SJCRH30 (cell line): Measurements from ENCODE around the gene SLCO3A1. TPM values are rescaled to one million over a fixed set of nuclear protein-coding genes. Genes with fewer than 3 reads are reported as not detected.

Source experiments
- DNase-seq, 2 experiments: peaks; one replicate each; pipeline ENCODE4 v3.0.0-alpha.2; 2015 to 2020
- H3K27ac ChIP-seq: fragments of 250-450 bp; sonication (Bioruptor Pico); 2 replicates; pipeline ENCODE4 v1.5.1; 2020; ENCODE audit warnings: mild to moderate bottlenecking, moderate library complexity
- H3K27me3 ChIP-seq: fragments of 250-450 bp; sonication (Bioruptor Pico); 2 replicates; pipeline ENCODE4 v1.5.1; 2020; ENCODE audit warnings: mild to moderate bottlenecking, moderate library complexity
- H3K36me3 ChIP-seq: fragments of 250-450 bp; sonication (Bioruptor Pico); 2 replicates; pipeline ENCODE4 v1.5.1; 2020; ENCODE audit warnings: mild to moderate bottlenecking, moderate library complexity
- H3K4me1 ChIP-seq: fragments of 250-450 bp; sonication (Bioruptor Pico); 2 replicates; pipeline ENCODE4 v1.5.1; 2020; ENCODE audit warnings: mild to moderate bottlenecking, moderate library complexity
- H3K4me3 ChIP-seq: fragments of 250-450 bp; sonication (Bioruptor Pico); 2 replicates; pipeline ENCODE4 v1.5.1; 2020; ENCODE audit warnings: mild to moderate bottlenecking, moderate library complexity
- H3K9me3 ChIP-seq: fragments of 250-450 bp; sonication (Bioruptor Pico); replicated peaks from 2 replicates; pipeline ENCODE4 v1.5.1; 2020; ENCODE audit warnings: mild to moderate bottlenecking, moderate library complexity
- total RNA-seq: library from RNA; depleted of rRNA; stranded (reverse); fragments of >200 nt; shearing (Covaris generic); gene quantifications from 2 replicates; pipeline ENCODE4 v1.2.3, GENCODE V29; 2014

Gene SLCO3A1
- total RNA-seq, 1 experiment from 2014 or later = 4.3 TPM

DNA sequence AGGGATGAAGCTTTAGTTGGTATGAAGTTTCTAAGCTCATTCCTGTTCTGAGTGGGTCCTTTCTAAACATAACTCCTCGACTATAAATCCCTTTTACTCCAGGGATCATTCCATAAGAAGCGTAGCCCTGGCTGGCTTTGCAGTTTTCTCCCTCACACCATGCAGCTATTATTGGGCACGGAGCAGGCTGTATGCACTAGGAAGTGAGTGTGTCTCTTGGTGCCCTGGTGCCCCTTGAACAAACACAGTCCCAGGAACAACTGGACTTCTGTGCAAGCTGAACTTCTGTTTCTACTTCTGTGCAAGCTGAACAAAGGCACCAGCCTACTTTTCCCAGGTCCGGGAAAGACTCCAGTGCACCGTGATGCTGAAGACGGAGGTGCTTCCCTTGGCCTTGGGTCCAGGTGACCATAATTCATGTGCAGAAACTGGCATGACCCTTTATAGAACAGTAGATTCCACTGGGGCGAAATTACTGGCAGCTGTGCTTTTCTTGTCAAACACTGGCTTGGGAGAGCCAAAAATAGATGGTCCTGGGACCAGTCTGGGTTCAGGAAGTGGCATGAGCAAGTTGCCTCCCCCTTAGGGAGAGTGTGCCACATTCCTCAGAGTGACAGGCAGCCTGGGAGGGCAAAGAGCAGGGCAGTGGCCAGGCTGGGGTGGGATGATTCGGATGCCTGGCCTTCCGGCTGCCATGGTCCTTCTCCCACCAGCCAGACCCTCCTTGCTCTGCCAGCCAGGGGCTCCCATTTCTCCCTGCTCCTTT, 127.2 kb downstream of the SLCO3A1 start:
- no peaks in the 10 kb centered on the region; the same call in 1 of the 2 replicates for H3K27me3 ChIP-seq
- H3K36me3 ChIP-seq = no peaks in the 10 kb centered on the region
- no peaks in the 10 kb centered on the region for H3K4me1 ChIP-seq
- DNase-seq = no peak
- no peak overlapping the region for H3K4me3 ChIP-seq
- H3K27ac ChIP-seq = no peak overlapping the region
- no peaks in the 10 kb centered on the region for H3K9me3 ChIP-seq

DNA sequence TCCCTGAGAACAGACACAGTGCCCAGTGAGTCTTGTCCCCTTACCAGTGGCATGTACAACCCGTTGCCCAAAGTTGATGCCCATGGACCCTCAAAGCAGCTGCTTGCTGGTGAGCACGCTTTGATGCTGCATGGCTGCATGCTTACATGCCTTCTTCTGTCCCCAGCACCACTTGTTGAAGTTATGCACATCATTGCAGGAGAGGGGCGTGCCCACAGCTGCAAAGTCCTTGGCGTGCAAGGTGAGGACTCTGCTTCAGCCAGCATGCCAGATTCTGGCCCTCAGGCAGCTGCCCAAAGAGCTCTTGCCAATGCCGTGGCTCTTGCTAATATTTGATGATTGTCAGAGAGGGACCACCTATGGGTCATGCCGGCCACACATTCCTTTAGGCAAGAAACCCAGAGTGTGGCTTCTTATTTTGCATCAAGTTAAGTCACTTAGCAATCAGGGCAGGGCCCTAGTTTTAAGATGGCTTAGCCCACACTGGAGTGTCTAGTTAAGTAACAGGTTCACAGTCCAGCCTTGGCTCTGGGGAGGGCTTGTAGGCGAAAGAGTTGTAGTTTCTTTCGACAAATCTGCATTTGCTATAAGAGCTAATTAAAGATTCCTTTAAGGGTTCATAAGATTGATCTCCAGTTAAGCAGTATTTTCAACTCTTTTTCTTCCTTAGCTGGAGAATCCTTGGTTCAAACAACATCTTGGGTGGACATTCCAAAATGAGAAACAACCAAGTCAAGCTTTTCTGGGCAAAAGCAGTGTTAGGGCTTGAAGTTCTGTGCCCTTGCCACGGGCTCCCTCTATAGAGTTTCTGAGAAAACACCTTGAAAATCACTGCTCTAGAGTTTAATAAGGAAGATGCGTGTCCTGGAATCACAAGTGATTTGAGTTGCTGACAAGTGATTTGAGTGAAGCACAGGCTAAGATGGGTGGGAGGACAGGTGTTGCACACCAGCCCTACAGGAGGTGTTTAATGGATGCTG, 128.6 kb downstream of the SLCO3A1 start:
- DNase-seq = no peak
- H3K27me3 ChIP-seq = no peaks in the 10 kb centered on the region; the same call in 1 of the 2 replicates
- H3K4me1 ChIP-seq = no peaks in the 10 kb centered on the region
- H3K4me3 ChIP-seq = no peak overlapping the region
- H3K27ac ChIP-seq = no peak overlapping the region
- no peaks in the 10 kb centered on the region for H3K9me3 ChIP-seq
- H3K36me3 ChIP-seq = no peaks in the 10 kb centered on the region

DNA sequence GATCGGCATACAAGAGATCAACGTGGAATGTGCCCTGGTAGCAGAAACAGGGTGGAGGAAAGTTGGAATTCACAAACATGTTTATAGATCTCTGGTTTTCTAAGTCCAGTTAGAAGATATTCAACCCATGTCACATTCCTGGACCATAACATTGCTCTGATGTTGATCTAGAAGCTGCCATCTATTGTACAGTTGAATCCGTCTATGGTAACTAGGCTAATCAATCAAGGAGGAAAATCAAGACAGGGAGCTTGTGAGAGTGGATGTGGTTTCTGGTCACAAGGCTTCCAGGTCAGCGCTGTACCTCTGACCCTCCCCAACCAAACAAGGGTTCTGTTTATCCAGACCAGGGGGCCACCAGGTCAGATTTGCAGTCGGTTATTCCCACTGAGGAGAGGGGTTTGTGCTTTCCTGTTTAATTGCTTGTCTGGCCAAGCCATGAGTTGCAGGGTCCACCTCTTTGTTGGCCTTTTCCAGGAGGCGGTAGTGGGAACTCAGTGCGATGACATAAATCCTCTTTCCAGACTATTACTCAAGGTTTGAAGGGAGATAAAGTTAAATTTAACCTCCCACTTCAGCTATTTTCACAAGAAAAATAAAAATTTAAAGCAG, 130.3 kb downstream of the SLCO3A1 start:
- Histone ChIP-seq H3K4me1 (no peaks in the 10 kb centered on the region), H3K4me3 (no peak overlapping the region), H3K9me3 (no peaks in the 10 kb centered on the region), H3K27me3 (no peaks in the 10 kb centered on the region; the same call in 1 of the 2 replicates), H3K27ac (no peak overlapping the region), H3K36me3 (no peaks in the 10 kb centered on the region)
- DNase-seq = no peak

DNA sequence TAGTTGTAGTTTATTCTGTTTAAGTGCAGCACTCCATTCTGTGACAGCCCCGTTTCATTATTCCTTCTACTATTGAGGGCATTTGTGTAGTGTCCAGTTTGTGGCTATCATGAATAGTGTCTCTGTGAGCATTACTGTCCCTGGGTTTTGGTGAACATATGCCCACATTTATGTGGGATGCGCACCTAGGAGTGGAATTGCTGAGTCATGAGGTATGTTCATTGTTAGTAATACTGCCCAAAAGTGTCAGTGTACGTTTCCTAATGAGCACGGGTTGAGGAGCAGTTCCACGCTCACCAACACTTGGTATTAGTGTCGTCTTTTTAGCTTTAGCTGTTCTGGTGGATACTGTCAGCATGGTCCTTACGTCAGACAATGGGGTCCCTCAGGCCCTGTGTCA, 131.8 kb downstream of the SLCO3A1 start:
- Histone ChIP-seq H3K36me3 (no peaks in the 10 kb centered on the region), H3K27me3 (no peaks in the 10 kb centered on the region; the same call in 1 of the 2 replicates), H3K27ac (no peak overlapping the region), H3K4me3 (no peak overlapping the region), H3K4me1 (no peaks in the 10 kb centered on the region), H3K9me3 (no peaks in the 10 kb centered on the region)
- no peak for DNase-seq

DNA sequence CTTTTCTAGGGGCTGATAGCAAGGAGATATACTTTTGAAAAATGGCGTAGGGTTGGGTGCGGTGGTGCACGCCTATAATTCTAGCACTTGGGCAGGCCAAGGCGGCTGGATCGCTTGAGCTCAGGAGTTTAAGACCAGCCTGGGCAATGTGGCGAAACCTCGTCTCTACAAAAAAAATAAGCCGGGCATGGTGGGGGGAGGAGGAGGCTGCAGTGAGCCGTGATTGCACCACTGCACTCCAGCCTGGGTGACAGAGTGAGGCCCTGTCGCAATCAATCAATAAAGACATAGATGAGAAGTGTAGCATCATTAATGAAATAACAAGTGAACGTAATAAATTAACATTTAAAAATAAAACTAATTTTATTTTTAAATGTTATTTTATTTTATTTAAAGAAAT, 134.6 kb downstream of the SLCO3A1 start:
- H3K27ac ChIP-seq = no peak overlapping the region
- DNase-seq = no peak
- H3K27me3 ChIP-seq = no peaks in the 10 kb centered on the region; the same call in 1 of the 2 replicates
- H3K4me3 ChIP-seq = no peak overlapping the region
- no peaks in the 10 kb centered on the region for H3K4me1 ChIP-seq
- no peaks in the 10 kb centered on the region for H3K36me3 ChIP-seq
- H3K9me3 ChIP-seq = no peaks in the 10 kb centered on the region

DNA sequence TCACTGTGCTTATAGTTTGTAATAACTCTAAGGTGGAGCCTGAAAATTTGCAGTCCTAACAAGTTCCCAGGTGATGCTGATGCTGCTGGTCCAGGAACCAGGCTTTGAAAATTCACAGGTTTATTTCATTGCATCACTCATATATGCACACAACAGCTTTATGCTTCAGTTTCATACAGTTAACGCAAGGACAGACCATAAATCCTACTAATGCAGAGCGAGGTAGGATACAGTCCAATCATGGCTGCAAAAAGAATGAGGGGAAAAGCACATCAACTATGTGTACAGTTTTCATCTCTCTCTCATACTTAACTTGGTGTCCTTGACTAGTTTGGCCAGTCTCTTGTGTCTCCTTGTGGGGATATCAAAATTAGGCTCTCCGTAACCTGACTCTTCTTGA, 135.1 kb downstream of the SLCO3A1 start:
- no peak overlapping the region for H3K27ac ChIP-seq
- no peak overlapping the region for H3K4me3 ChIP-seq
- no peaks in the 10 kb centered on the region for H3K9me3 ChIP-seq
- no peak for DNase-seq
- H3K4me1 ChIP-seq = no peaks in the 10 kb centered on the region
- H3K27me3 ChIP-seq = no peaks in the 10 kb centered on the region
- H3K36me3 ChIP-seq = no peaks in the 10 kb centered on the region

DNA sequence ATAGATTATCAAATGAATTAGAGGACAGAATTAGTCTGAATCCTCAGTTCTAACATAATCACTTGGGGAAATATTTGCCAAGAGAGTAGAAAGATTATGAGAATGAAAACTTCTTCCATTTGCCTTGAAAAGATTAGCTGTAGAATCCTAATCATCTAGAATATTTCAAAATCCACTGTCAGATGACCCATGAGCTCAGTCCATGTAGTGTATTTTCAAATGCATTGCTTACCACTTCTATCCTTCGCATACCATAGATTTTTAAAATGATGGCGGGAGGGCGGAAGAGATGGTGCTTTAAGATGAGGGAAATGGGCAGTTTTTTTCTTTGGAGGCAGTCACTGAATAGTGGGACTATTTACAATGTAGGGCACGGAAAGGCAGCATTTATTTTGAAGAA, 136.3 kb downstream of the SLCO3A1 start:
- no peaks in the 10 kb centered on the region for H3K27me3 ChIP-seq
- H3K9me3 ChIP-seq = no peaks in the 10 kb centered on the region
- H3K27ac ChIP-seq = no peak overlapping the region
- H3K4me3 ChIP-seq = no peak overlapping the region
- no peaks in the 10 kb centered on the region for H3K4me1 ChIP-seq
- DNase-seq = no peak
- no peaks in the 10 kb centered on the region for H3K36me3 ChIP-seq

DNA sequence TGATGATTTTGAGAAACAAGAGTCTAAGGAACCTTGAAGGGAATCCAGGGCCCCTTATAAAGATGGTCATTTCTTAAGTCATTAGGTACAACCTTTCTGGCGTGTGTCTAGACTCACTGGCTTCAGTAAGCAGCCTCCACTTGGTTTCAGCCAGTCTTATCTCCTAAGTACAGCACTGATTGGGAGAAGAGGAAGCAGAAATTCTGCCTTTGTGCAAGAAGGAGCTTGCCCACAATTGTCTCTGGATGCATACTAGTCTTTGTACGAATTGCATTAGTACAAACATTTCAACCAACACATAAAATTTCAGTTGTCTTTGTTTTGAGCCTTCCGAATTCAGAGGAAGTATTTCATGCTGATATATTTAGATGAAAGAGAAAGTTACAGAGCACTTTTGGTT, 139.4 kb downstream of the SLCO3A1 start:
- no peak overlapping the region for H3K27ac ChIP-seq
- peaks cover 2% of the 10 kb centered on the region; the same call in 1 of the 2 replicates for H3K36me3 ChIP-seq
- DNase-seq = no peak
- no peaks in the 10 kb centered on the region for H3K27me3 ChIP-seq
- H3K4me3 ChIP-seq = no peak overlapping the region
- H3K9me3 ChIP-seq = no peaks in the 10 kb centered on the region
- H3K4me1 ChIP-seq = no peaks in the 10 kb centered on the region

DNA sequence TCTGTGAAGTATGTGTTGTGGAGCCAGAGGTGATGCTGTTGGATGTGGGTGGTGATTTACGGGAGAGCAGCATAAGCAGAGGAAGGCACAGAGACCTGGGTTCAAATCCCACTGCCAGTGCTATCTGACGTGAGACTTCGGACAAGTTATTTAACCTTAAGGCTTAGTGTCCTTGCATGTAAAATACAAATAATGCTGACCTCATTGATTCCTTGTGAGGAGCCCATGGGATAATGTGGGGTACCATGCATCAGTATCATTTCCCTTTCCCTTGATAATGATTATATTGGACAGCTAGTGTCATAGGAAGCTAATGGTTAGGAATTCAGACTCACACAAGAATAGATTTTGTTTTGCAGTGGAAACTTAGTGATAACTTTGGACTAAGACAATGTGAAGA, 141.6 kb downstream of the SLCO3A1 start:
- Histone ChIP-seq H3K36me3 (peaks cover 2% of the 10 kb centered on the region; the same call in 1 of the 2 replicates), H3K4me3 (no peak overlapping the region), H3K27ac (no peak overlapping the region), H3K27me3 (no peaks in the 10 kb centered on the region), H3K4me1 (no peaks in the 10 kb centered on the region), H3K9me3 (no peaks in the 10 kb centered on the region)
- DNase-seq = no peak

DNA sequence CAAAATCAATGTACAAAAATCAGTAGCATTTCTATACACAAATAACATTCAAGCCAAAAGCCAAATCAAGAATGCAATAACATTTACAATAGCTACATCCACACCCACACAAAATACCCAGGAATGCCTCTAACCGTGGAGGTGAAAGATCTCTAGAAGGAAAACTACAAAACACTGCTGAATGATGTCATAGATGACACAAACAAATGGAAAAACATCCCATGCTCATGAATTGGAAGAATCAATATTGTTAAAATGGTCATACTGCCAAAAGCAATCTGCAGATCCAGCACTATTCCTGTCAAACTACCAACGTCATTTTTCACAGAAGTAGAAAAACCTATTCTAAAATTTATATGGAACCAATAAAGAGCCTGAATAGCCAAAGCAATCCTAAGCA, 143.7 kb downstream of the SLCO3A1 start:
- Histone ChIP-seq H3K27ac (no peak overlapping the region), H3K36me3 (peaks cover 2% of the 10 kb centered on the region; the same call in 1 of the 2 replicates), H3K27me3 (no peaks in the 10 kb centered on the region), H3K4me1 (no peaks in the 10 kb centered on the region), H3K9me3 (no peaks in the 10 kb centered on the region), H3K4me3 (no peak overlapping the region)
- no peak for DNase-seq

DNA sequence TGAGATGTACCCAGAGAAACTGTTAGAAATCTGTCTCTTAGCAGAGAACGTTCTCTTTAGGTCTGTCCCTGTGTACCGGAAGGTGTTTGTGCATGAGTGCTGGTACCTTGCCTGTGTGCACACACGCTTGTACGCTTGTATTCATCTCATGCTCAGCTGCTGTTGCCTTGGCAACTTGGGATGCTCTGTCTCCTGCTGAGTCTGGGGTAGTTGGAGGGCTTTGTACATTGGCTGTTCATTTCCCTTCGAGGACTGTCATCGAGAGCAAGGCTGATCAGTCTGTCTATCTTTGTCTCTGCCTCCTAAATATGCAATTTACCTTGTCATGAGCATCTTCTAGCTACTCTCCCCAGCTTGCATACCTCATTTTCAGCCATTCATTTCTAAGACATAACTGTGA, 147.2 kb downstream of the SLCO3A1 start:
- Histone ChIP-seq H3K4me1 (no peaks in the 10 kb centered on the region), H3K4me3 (no peak overlapping the region), H3K27ac (no peak overlapping the region), H3K27me3 (no peaks in the 10 kb centered on the region), H3K36me3 (peaks cover 2% of the 10 kb centered on the region; the same call in 1 of the 2 replicates), H3K9me3 (no peaks in the 10 kb centered on the region)
- no peak for DNase-seq

DNA sequence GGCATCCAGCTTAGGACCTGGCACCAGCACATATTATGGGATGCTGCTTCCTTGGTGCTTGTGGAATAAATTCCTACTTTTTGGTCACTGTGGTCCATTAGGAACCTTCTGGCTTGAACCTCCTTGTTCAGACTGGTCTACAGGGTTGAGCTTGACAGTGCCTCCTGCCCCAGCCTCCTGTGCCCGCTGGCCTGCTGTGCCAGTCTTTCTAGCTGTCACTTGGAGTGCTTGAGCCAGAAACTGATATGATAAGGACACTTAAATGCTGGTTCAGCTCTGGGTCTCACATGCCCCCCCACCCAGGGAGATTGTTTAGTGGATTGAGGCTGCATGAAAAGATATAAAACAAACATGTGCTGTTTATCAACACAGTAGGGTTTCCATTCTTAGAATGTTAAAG, 147.8 kb downstream of the SLCO3A1 start:
- H3K4me3 ChIP-seq = no peak overlapping the region
- H3K27ac ChIP-seq = no peak overlapping the region
- peaks cover 2% of the 10 kb centered on the region; the same call in 1 of the 2 replicates for H3K36me3 ChIP-seq
- H3K4me1 ChIP-seq = no peaks in the 10 kb centered on the region
- no peak for DNase-seq
- no peaks in the 10 kb centered on the region for H3K9me3 ChIP-seq
- H3K27me3 ChIP-seq = no peaks in the 10 kb centered on the region

DNA sequence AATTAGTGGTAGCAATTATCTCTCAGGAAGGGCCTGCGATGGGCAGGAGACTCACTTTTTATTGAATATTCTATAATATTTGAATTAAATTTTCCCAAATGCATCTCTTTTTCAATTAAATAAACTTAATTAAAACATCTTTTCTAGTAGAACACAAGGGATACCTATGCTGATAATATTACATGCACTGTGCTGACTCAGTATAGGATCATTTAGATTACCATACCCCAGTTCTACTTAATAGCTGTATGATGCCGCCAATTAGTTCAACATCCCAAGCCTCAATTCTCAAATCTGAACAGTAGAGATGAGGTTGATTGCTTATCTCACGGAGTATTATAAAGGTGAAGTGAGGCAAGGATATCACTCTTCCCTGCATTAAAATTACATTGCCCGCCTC, 149.2 kb downstream of the SLCO3A1 start:
- no peaks in the 10 kb centered on the region for H3K27me3 ChIP-seq
- H3K4me3 ChIP-seq = no peak overlapping the region
- no peaks in the 10 kb centered on the region for H3K9me3 ChIP-seq
- DNase-seq = no peak
- no peak overlapping the region for H3K27ac ChIP-seq
- no peaks in the 10 kb centered on the region for H3K36me3 ChIP-seq
- H3K4me1 ChIP-seq = no peaks in the 10 kb centered on the region

DNA sequence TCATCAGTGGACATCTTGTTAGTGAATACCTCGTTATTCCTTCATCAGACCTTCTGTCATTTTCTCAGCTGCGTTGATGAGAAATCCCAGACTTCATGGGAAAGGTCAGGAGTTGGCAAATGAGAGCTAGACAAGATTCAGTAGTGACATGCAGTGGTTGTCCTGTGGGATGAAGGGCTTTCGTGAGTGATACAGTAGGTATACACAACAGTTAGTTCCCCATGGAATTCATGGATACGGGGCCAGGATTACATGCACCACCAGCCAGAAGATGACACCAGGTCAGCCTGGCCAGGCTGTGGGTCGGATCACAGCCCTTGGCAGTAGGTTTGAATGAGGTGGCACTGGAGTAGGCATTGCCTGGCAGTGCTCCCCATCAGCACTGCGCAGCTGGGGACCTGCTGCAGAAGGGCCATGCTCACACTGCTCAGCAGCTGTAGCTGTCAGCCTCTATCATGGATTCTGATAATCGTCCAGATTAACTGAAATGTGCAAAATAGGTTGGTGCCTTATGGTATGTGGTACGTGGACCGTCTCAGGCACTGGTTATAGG, 150.1 kb downstream of the SLCO3A1 start:
- no peaks in the 10 kb centered on the region for H3K9me3 ChIP-seq
- DNase-seq = no peak
- H3K36me3 ChIP-seq = no peaks in the 10 kb centered on the region
- no peaks in the 10 kb centered on the region for H3K4me1 ChIP-seq
- H3K27ac ChIP-seq = no peak overlapping the region
- H3K4me3 ChIP-seq = no peak overlapping the region
- 0 out of 2 replicates have a peak, but pooled peaks cover 6% of the 10 kb centered on the region for H3K27me3 ChIP-seq
